RWPE1 (cell line): ENCODE measurements around the gene PLA2G12A.

Experiments used
- CTCF ChIA-PET: fragments of 350-600 bp; sonication (Branson Sonifier 250); formaldehyde crosslinking; extraction: SDS; loops from one replicate; lab custom pipeline; 2021; lab: Yijun Ruan, JAX
- POLR2A ChIA-PET: fragments of 400-600 bp; formaldehyde crosslinking; extraction: SDS; loops from one replicate; lab custom pipeline; 2020; ENCODE audit warnings: antibody characterized with exemption; ENCODE audit not compliant: low non-redundant PET; lab: Yijun Ruan, JAX
- DNase-seq: peaks from one replicate; pipeline ENCODE4 v3.0.0; 2012; ENCODE audit warnings: low spot score
- H3K27ac ChIP-seq: fragments of 450-650 bp; 2 replicates; pipeline ENCODE4 v1.5.1; 2017
- TF ChIP-seq, protein P1 (sequence below): fragments of 450-650 bp; conservative IDR thresholded peaks from 2 replicates; pipeline ENCODE4 v1.5.1; 2017; ENCODE audit warnings: low read depth, mild to moderate bottlenecking

The PLA2G12A gene

DNA sequence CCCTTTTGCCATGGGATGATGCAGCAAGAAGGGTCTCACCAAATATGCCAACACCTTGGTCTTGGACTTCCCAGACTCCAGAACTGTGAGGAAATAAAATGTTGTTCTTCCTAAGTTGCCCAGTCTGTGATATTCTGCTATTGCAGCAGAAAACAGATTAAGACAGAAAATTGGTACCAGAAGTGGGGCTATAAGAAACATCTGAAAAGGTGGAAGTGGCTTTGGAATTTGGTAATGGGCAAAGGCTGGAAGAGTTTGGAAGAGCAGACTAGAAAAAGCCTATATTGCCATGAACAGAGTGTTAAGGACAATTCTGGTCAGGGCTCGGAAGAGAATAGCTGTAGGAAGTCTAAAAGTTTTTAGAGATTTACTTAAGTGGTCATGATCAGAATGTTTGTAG lies 54.0 kb downstream of the PLA2G12A start:
- ChIA-PET POLR2A (no interaction called here), CTCF (no interaction called here)
- H3K27ac ChIP-seq: no peak overlapping the region
- TF ChIP-seq, protein P1, sequence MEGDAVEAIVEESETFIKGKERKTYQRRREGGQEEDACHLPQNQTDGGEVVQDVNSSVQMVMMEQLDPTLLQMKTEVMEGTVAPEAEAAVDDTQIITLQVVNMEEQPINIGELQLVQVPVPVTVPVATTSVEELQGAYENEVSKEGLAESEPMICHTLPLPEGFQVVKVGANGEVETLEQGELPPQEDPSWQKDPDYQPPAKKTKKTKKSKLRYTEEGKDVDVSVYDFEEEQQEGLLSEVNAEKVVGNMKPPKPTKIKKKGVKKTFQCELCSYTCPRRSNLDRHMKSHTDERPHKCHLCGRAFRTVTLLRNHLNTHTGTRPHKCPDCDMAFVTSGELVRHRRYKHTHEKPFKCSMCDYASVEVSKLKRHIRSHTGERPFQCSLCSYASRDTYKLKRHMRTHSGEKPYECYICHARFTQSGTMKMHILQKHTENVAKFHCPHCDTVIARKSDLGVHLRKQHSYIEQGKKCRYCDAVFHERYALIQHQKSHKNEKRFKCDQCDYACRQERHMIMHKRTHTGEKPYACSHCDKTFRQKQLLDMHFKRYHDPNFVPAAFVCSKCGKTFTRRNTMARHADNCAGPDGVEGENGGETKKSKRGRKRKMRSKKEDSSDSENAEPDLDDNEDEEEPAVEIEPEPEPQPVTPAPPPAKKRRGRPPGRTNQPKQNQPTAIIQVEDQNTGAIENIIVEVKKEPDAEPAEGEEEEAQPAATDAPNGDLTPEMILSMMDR: no peak
- DNase-seq: no peak

DNA sequence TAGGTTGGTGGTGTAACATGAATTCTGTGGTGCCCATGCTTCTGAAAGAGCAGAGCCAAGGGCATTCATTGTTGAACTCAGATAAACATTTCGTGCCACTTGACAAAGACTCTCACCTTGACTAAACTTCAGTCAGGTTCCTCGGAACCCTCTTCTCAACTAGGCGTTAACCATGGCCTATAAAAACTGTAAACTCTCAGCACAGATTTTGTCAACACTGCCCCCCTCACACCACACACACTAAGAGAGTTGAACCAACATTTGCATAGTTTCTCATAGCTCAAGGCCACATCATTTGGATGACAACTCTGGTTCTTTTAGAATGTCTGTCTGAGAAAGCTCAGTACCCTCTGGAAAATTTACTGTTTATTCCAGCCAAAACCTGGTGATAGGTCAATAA lies 54.7 kb downstream of the PLA2G12A start:
- H3K27ac ChIP-seq: no peak overlapping the region
- POLR2A ChIA-PET: no interaction called here
- TF ChIP-seq, protein P1: no peak
- DNase-seq: no peak
- CTCF ChIA-PET: no interaction called here

DNA sequence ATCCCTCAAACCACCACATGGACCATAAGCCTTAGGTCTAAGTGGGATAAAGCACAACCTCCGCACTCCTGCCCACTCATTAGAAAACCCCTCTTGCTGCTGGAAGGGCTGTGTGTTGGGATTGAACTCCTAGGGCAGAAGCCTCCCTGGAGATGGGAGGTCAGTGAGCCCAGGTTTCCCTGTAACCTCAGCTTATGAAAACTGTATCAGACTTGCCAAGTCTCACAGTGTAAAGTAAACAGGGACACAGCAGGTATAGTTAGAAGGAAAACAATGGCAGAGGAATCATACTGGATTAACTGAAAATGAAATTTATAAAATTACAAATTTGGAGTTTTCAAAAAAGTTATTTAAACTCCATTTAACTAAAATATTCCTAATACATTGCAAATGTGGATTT lies 56.6 kb downstream of the PLA2G12A start:
- H3K27ac ChIP-seq: no peak overlapping the region
- ChIA-PET CTCF (no interaction called here), POLR2A (no interaction called here)
- TF ChIP-seq, protein P1: no peak
- DNase-seq: no peak

DNA sequence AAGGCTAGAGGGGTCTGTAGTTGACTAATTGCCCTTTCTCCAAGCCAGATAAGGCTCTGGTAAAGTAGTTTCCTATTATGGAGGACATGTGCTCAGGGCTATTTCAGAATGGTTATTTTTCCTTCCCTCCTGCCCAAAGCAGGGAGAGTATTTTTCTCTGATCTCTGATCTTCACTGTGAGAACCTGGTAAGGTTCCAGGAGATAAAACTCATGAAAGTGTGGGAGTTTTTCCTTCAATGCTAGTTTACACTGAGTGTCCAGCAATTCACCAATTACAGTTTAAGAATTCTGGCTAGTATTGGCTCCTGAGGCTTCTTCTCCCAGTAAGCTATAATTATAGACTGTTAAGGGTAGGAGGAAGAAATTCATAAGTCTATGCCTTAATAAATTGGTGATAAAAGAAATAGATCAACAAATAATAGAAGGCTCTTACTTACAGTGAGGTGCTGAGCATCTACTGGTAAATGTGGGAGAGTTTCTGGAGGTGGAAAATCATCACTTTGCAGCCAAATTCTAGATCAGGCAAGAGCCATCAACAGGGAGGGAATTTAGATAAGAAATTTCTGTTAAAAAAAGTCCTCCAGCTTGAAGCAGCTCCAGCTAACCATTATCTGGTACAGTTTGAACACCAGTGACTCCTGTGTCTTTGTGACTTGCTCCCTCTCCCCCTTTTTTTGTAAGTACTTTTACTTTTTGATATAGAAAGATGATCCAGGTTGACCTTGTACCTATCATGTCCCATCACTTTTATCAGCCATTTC lies 57.5 kb downstream of the PLA2G12A start:
- TF ChIP-seq, protein P1: no peak
- ChIA-PET POLR2A (no interaction called here), CTCF (no interaction called here)
- no peak for DNase-seq
- no peak overlapping the region for H3K27ac ChIP-seq

DNA sequence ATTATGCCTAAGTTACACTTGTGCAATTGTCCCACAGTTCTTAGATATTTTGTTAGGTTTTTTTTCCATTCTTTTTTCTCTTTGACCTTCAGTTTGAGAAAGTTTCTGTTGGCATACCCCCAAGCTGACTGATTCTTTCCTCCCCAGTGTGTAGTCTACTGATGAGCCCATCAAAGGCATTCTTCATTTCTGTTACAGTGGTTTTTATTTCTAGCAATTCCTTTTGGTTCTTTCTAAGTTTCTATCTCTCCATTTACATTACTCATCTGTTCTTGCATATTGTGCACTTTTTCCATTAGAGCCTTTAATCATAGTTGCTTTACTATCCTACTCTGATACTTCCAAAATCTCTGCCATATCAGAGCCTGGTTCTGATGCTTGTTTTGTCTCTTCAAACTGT lies 58.5 kb downstream of the PLA2G12A start:
- ChIA-PET POLR2A (no interaction called here), CTCF (no interaction called here)
- DNase-seq: no peak
- no peak overlapping the region for H3K27ac ChIP-seq
- TF ChIP-seq, protein P1: no peak

DNA sequence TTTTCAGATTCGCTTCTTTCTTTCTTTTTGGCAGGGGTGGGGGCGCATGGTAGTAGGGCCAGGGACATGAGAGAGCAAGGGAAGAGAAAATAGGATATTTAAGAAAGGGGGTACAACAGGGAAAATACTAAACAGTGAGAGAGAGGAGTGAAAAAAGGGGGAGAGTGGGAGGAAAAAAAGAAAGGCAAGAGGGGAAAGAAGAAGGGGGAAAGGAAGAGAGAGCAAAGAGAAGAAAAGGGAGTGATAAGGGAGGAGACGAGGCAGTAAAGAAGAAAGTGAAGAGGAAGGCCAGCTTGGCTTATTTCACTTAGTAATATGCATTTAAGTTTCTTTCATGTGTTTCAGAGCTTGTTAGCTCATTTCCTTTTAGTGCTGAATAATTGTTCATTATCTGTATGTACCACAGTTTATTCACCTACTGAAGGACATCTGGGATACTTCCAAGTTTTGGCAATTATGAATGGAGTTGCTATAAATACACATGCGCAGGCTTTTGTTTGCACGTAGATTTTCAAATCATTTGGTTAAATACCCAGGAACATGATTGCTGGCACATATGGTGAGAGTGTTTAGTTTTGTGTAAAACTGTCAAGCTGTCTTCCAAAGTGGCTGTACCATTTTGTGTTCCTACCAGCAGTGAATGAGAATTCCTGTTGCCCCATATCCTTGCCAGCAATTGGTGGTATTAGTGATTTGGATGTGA lies 63.9 kb downstream of the PLA2G12A start:
- CTCF ChIA-PET: no interaction called here
- no peak overlapping the region for H3K27ac ChIP-seq
- DNase-seq: no peak
- POLR2A ChIA-PET: no interaction called here
- TF ChIP-seq, protein P1: no peak
